ENCODE measurements around the gene RCAN3.

Gene RCAN3

GRCh38 chr1:24553931-24554330 is 51.3 kb downstream of the RCAN3 start:
- no peak for DNase-seq

- no peak for DNase-seq
Measured at GRCh38 chr1:24554714-24555113, 52.1 kb downstream of the RCAN3 start.

DNA sequence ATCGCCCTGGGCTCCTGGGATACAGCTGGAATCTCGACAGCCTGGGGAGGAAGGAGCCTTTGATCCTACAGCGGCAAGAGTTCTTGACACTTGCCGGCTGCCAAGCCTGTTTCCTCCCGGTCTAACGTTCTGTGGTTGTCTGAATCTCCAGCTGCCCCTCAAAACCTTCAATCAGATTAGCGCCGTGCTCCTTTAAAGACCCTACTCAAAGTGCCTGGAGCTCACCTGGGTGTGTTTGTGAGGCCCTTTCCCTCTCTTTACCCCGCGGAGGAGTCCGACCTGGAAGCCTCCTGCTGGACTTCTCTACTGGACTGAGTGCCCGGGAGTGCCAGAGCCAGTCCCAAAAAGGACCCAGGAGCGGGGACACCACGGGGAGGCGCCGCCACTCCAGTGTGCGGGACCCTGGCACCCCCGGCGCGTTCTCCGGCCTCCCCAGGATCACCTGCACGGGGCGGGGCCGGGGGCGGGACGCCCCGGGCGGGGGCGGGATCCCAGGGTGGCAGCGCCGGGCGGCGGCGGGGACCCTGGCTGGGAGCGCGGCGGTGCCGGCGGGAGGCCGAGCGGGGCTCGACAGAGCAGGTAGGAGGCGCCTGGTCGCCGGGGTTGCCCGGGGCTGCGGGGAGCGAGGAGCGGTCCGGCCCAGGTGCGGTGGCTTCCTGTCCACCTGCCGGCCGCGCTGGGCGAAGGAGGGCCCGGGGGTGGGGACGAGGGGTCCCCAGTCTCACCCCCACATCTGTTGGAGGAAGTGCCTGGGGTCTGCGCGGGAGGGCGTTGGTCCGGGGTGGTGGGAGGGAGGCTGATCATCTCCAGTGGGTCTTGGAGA is 53.2 kb downstream of the RCAN3 start, which contains the start of gene NCMAP:
NCMAP (plus strand) TSS at position 497 of the 823 bp plus-strand sequence. CDS start 39,344 bp downstream, outside the sequence.
- DNase-seq: no peak

DNA sequence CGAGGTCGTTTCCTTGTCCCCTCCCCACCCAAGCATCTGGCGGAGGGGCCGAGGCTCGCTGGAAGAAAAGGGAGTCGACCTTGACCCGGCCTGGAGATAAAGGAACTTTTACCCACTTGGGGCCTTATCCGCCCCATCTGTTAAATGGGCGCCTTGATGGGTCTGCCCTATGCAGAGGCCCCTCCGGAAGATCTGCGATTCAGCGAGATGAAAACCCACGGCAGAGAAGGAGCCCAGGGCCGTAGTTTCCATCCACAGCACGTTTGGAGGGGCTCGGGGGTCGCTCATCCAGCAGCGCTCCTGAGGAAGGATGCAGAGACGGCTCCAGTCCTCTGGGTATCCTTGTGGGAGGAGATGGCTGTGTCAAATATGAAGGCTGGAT is 53.8 kb downstream of the RCAN3 start:
- no peak for DNase-seq

DNA sequence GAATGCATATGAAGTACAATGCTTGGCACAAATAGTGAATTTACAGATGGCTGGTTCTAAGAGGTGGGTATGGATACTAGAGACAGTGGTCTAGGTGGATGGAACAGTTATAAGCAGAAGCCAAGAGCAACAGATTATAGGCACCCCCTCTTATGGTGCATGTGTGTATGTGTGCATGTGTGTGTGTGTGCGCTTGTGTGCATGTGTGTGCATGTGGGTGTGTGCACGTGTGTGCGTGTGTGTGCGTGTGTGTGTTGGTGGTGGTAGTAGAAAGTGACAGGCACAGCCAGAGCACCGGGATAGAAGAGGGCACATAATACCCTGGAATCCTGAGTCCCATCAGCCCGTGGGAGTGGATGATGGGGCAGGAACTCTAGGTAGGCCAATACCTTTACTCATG is 54.6 kb downstream of the RCAN3 start:
- DNase-seq: no peak

GRCh38 chr1:24557711-24558131 is 55.1 kb downstream of the RCAN3 start:
- DNase-seq: no peak

DNA sequence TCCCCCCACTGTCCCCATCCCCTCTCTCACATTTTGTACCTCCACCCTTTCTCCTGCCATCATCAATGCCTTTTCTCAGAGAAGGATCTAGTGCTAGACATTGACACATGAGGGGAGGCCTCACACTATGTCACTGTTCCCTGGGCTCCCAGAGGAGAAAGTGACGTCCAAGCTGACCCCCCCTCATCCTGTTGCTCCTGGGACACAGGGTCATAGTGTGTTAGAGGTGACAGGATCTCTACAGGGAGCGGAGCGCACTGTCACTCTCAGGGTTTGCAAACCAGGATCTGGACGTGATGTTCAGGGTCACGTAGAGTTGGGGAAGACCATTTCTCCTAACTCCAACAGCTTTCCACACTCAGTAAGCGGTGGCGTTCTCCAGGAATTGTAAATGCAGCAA is 55.8 kb downstream of the RCAN3 start:
- no peak for DNase-seq

- no peak for DNase-seq
Measured at GRCh38 chr1:24558902-24559791, 56.5 kb downstream of the RCAN3 start.

- no peak for DNase-seq
Measured at GRCh38 chr1:24560361-24560760, 57.7 kb downstream of the RCAN3 start.

- no peak for DNase-seq
Measured at GRCh38 chr1:24562625-24563024, 60.0 kb downstream of the RCAN3 start.

- DNase-seq: no peak
Measured at GRCh38 chr1:24564695-24565094, 62.1 kb downstream of the RCAN3 start.

DNA sequence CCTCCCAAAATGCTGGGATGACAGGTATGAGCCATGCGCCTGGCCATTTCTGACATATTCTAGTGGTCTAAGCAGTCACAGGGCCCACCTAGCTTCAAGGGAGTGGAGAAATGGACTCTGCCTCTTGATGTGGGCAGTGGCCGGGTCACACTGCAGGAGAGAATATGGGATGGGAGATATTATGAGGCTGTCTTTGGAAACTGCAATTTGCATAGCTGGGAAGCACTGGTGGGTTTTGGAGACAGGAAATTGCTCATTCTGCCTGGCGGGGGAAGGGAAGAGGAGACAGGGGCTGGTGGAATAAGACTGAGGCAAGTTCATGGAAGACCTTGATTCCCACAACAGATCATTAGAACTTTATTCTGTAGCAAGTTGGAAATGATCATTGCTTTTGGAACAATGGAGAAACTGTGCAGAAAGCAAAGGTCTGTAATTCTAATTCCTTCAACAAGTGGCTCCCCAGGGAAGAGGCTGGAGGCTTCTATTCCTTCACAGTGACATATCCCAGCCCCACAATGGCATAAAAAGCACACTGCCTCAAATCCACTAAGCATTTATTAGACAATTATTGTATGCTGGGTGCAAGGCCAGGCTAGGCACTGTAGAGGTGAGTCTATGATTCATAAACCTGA is 63.7 kb downstream of the RCAN3 start:
- DNase-seq: no peak

GRCh38 chr1:24567792-24568388 is 65.3 kb downstream of the RCAN3 start:
- DNase-seq: no peak

GRCh38 chr1:24568475-24568874 is 65.8 kb downstream of the RCAN3 start:
- DNase-seq: no peak

DNA sequence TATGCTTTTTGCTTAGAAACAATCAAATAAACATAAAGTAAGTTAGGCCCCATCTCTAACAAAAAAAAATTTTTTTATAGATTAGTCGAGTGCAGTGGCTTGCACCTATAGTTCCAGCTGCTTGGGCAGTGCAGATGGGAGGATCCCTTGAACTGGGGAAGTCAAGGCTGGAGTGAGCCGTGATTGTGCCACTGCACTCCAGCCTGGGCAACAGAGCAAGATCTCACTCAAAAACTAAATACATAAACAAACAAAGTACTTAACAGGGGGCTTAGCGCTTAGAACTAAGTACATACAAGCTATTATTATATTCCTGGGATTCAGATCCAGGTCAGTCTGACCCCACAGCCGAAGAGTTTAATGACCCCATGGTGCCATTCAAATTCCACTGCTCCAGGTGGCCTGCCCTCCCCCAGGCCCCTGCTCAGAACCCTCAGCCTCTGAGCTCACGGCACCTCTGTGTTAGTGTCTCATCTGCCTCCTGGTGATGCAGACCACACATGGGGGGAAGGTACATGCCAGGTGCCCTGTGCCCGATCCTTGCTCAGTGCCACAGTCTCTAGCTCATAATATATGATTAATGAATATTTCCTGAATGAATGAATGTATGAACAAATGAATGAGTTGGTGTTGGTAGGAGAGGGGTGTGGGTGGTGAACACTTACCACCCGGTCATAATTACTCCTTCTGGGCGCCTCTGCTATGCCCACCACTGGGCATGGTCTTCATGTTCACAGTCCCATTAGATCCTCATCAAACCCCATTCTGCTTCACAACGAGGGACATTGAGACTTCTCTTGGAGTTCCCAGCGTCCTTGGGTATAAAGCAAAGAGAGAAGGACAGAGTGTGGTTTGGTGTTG is 67.9 kb downstream of the RCAN3 start:
- DNase-seq: no peak

DNA sequence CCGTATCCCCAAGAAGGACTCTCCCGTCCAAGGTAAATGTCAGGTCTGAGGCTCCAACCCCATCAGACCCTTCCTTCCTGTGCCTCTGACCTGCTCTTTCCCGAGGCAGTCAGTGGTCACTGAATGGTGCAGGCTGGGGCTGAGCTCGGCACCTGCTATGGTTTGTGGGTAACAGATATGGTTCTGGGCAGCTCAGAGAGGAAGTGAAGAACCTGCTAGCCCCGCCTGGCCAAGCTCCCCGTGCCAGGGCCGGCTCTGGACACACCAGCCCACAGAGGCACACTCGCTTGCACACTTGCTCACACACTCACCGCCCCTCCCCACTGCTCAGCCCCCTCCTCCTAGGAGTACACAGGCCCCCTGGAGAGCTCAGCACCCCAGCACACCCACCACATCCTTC is 69.7 kb downstream of the RCAN3 start:
- no peak for DNase-seq

DNA sequence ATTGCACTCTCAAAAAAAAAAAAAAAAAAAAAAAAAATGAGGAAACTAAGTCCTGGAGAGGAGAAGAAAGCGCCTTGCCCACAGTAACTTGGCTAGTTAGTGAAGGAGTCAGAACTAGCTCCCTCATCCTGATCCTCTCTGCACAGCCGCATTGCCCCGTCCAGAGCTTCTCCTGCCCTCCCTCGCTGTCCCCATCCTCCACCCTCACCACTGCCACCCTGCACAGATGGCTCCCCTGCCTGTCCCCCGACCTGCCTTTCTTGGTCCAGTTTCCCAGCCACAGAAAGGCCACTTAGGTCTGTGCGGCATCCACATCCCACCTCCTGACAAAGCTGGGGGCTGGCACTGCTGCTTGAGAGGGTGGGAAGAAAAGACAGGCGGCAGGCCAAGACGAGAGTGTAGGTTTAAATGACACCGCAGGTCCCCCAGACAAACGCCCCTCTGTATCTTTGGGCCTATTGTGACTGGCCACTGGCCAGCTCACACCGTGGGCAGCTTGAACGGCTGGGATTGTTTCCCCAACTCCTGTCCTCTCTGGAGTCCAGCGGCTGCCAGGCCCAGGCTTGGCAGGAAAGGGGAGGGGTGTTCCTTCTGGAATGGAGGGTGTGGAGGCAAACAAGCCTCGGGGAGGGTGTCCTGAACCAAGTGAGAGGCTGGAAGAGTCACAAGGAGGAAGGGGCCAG is 73.4 kb downstream of the RCAN3 start:
- DNase-seq: no peak

DNA sequence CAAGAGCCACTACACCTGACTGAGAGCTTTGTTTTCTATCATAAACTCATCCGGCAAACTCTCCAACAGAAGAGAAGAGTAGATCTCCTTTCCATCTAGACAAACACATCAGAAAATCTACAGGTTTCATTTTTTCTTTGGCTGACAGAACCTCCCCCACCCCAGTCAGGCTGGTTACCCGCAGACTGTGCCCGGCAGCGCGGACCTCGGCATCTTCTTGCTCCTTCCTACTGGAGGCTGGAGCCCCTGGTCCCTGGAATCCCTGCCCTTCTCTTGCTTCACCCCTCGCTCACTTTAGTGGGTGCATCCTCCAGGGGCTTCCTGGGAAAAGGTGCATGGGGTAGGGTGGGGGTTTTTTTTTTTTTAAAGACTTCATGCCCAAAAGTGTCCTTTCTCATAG is 76.2 kb downstream of the RCAN3 start:
- no peak for DNase-seq

GRCh38 chr1:24580756-24581155 is 78.1 kb downstream of the RCAN3 start:
- DNase-seq: no peak

- DNase-seq: no peak
Measured at GRCh38 chr1:24584171-24584647, 81.6 kb downstream of the RCAN3 start.

DNA sequence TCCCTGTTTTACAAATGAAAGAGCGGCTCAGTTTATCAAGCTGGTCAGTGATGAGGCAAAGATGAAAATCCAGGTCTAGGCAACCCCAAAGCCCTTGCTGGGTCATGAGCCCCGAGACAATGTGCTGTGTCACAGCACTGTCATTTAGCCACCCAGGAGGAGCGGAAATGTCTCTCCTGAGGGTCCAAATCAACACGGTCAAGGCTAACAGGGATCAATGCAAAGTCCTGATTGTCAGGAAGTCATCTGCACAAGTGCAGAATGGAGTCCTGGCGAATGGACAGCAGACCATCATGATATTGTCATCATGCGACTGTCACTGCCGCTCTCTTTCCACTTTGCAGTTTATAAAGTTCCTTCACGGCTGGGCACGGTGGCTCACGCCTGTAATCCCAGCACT is 83.5 kb downstream of the RCAN3 start:
- DNase-seq: no peak

Measured in amniotic stem cell (primary cell).